MV-4-11 (cell line): Measurements from ENCODE around the gene PRKCB.
A peak's percentile ranks its signal among the peaks of the same experiment; 100 is the strongest.

Experiments
- DNase-seq: peaks from one replicate; lab custom pipeline; 2025; lab: John Stamatoyannopoulos, UW

Gene PRKCB

GRCh38 chr16:23835390-23836077 lies at the start of gene PRKCB:
Gene PRKCB, plus strand, starts transcription at chr16:23835983.
- peak; percentile 81 for DNase-seq

GRCh38 chr16:23786964-23787561 lies 48.7 kb upstream of the PRKCB start:
- no peak for DNase-seq

- DNase-seq: peak; percentile 98
These were observed 47.1 kb upstream of the PRKCB start for GRCh38 chr16:23788685-23789084.

GRCh38 chr16:23795378-23795777 lies 40.4 kb upstream of the PRKCB start:
- no peak for DNase-seq

- no peak for DNase-seq
These were observed 38.8 kb upstream of the PRKCB start for GRCh38 chr16:23796941-23797340.

- peak; percentile 46 for DNase-seq
These were observed 34.4 kb upstream of the PRKCB start for GRCh38 chr16:23801378-23801777.

GRCh38 chr16:23802776-23803175 lies 33.0 kb upstream of the PRKCB start:
- DNase-seq: peak; percentile 58

- DNase-seq: peak; percentile 64
These were observed 32.1 kb upstream of the PRKCB start for GRCh38 chr16:23803591-23804123.

GRCh38 chr16:23807028-23807427 lies 28.8 kb upstream of the PRKCB start:
- DNase-seq: peak; percentile 68

GRCh38 chr16:23821467-23821866 lies 14.3 kb upstream of the PRKCB start:
- no peak for DNase-seq

- DNase-seq: no peak
These were observed 13.7 kb upstream of the PRKCB start for GRCh38 chr16:23821875-23822688.

- no peak for DNase-seq
These were observed 12.1 kb upstream of the PRKCB start for GRCh38 chr16:23823475-23824384.

- DNase-seq: no peak
These were observed 10.9 kb upstream of the PRKCB start for GRCh38 chr16:23824909-23825308.

- peak; percentile 78 for DNase-seq
These were observed 9.2 kb upstream of the PRKCB start for GRCh38 chr16:23826528-23827045.

- no peak for DNase-seq
These were observed 8.7 kb upstream of the PRKCB start for GRCh38 chr16:23827057-23827456.

GRCh38 chr16:23829454-23829853 lies 6.3 kb upstream of the PRKCB start:
- no peak for DNase-seq

- DNase-seq: no peak
These were observed 5.5 kb upstream of the PRKCB start for GRCh38 chr16:23830276-23830675.

GRCh38 chr16:23832882-23833281 lies 2.9 kb upstream of the PRKCB start:
- no peak for DNase-seq

- no peak for DNase-seq
These were observed 2.3 kb upstream of the PRKCB start for GRCh38 chr16:23833504-23833903.

- DNase-seq: no peak
These were observed 1.7 kb upstream of the PRKCB start for GRCh38 chr16:23833960-23834685.

- DNase-seq: no peak
These were observed 258 bp downstream of the PRKCB start for GRCh38 chr16:23836078-23836403.
